H9 (cell line): ENCODE measurements around the gene KCNIP4. TPM values are rescaled to one million over a fixed set of nuclear protein-coding genes. Genes with fewer than 3 reads are reported as not detected.

Source experiments
- DNase-seq: peaks from one replicate; pipeline ENCODE4 v3.0.0-alpha.2; 2017
- H2AFZ ChIP-seq: one replicate; pipeline ENCODE4 v1.6.1; 2013; ENCODE audit warnings: mild to moderate bottlenecking, low read length, control low read depth, moderate library complexity
- H2AK5ac ChIP-seq: 2 replicates; pipeline ENCODE4 v1.6.1; 2013; ENCODE audit warnings: low read length, control low read depth, mixed read lengths; ENCODE audit not compliant: insufficient read length
- H2BK120ac ChIP-seq: one replicate; pipeline ENCODE4 v1.6.1; 2013; ENCODE audit warnings: low read depth, mild to moderate bottlenecking, low read length, control low read depth, inconsistent platforms; ENCODE audit not compliant: poor library complexity, severe bottlenecking
- H2BK12ac ChIP-seq: 2 replicates; pipeline ENCODE4 v1.6.1; 2013; ENCODE audit warnings: low read length, control low read depth, mixed read lengths, low read depth; ENCODE audit not compliant: insufficient read length
- H2BK15ac ChIP-seq: 2 replicates; pipeline ENCODE4 v1.6.1; 2013; ENCODE audit warnings: low read depth, low read length, control low read depth
- H2BK20ac ChIP-seq: one replicate; pipeline ENCODE4 v1.6.1; 2013; ENCODE audit warnings: low read depth, mild to moderate bottlenecking, low read length, control low read depth, inconsistent platforms; ENCODE audit not compliant: poor library complexity, severe bottlenecking
- H2BK5ac ChIP-seq: 2 replicates; pipeline ENCODE4 v1.6.1; 2013; ENCODE audit warnings: low read length, control low read depth, mixed read lengths; ENCODE audit not compliant: insufficient read length
- H3K14ac ChIP-seq: 2 replicates; pipeline ENCODE4 v1.6.1; 2013; ENCODE audit warnings: low read length, control low read depth; ENCODE audit not compliant: insufficient read depth
- H3K18ac ChIP-seq: 2 replicates; pipeline ENCODE4 v1.6.1; 2013; ENCODE audit warnings: low read depth, mild to moderate bottlenecking, mixed read lengths, low read length, control low read depth; ENCODE audit not compliant: insufficient read length
- H3K23ac ChIP-seq: 2 replicates; pipeline ENCODE4 v1.6.1; 2013; ENCODE audit warnings: low read length, control low read depth, mixed read lengths, low read depth; ENCODE audit not compliant: insufficient read length
- H3K23me2 ChIP-seq: 2 replicates; pipeline ENCODE4 v1.6.1; 2013; ENCODE audit warnings: low read depth, mild to moderate bottlenecking, mixed read lengths, low read length, control low read depth; ENCODE audit not compliant: insufficient read length, poor library complexity, severe bottlenecking
- H3K27ac ChIP-seq: 2 replicates; pipeline ENCODE4 v1.5.1; 2013; ENCODE audit warnings: low read length, control low read depth, mixed read lengths, low read depth; ENCODE audit not compliant: insufficient read length
- H3K27me3 ChIP-seq: 2 replicates; pipeline ENCODE4 v1.6.1; 2013; ENCODE audit warnings: low read length, control low read depth, inconsistent platforms; ENCODE audit not compliant: insufficient read depth
- H3K4ac ChIP-seq: 2 replicates; pipeline ENCODE4 v1.6.1; 2013; ENCODE audit warnings: low read depth, mild to moderate bottlenecking, control low read depth, inconsistent platforms, low read length, moderate library complexity
- H3K4me1 ChIP-seq: 2 replicates; pipeline ENCODE4 v1.6.1; 2013; ENCODE audit warnings: low read length, control low read depth, inconsistent platforms; ENCODE audit not compliant: insufficient read depth
- H3K4me2 ChIP-seq: 2 replicates; pipeline ENCODE4 v1.6.1; 2013; ENCODE audit warnings: low read length, control low read depth, mixed read lengths; ENCODE audit not compliant: insufficient read length, insufficient read depth
- H3K56ac ChIP-seq: 2 replicates; pipeline ENCODE4 v1.6.1; 2013; ENCODE audit warnings: low read depth, mild to moderate bottlenecking, mixed read lengths, low read length, control low read depth; ENCODE audit not compliant: insufficient read length
- H3K79me1 ChIP-seq: 2 replicates; pipeline ENCODE4 v1.6.1; 2013; ENCODE audit warnings: low read depth, mild to moderate bottlenecking, moderate library complexity, low read length, control low read depth, inconsistent platforms; ENCODE audit not compliant: insufficient read depth, poor library complexity, severe bottlenecking
- H3K79me2 ChIP-seq: 2 replicates; pipeline ENCODE4 v1.6.1; 2013; ENCODE audit warnings: low read length, control low read depth, inconsistent platforms; ENCODE audit not compliant: insufficient read depth
- H3K9ac ChIP-seq: 2 replicates; pipeline ENCODE4 v1.6.1; 2013; ENCODE audit warnings: low read length, control low read depth, mixed read lengths; ENCODE audit not compliant: insufficient read length; ENCODE audit errors: extremely low read depth
- H3K9me3 ChIP-seq: one replicate; pipeline ENCODE4 v1.6.1; 2013; ENCODE audit warnings: low read depth, low read length, inconsistent platforms; ENCODE audit not compliant: control insufficient read depth
- H3T11ph ChIP-seq: one replicate; pipeline ENCODE4 v1.6.1; 2013; ENCODE audit warnings: mild to moderate bottlenecking, low read length, control low read depth, inconsistent platforms
- H4K20me1 ChIP-seq: one replicate; pipeline ENCODE4 v1.6.1; 2013; ENCODE audit not compliant: control insufficient read depth, insufficient read length, insufficient read depth
- H4K5ac ChIP-seq: 2 replicates; pipeline ENCODE4 v1.6.1; 2013; ENCODE audit warnings: low read depth, mild to moderate bottlenecking, mixed read lengths, low read length, control low read depth; ENCODE audit not compliant: insufficient read length
- H4K8ac ChIP-seq: replicated peaks from 2 replicates; pipeline ENCODE4 v1.6.1; 2013; ENCODE audit warnings: low read length, control low read depth, mixed read lengths, low read depth; ENCODE audit not compliant: insufficient read length
- H4K91ac ChIP-seq: 2 replicates; pipeline ENCODE4 v1.6.1; 2013; ENCODE audit warnings: low read depth, mild to moderate bottlenecking, moderate library complexity, mixed read lengths, low read length, control low read depth; ENCODE audit not compliant: insufficient read length
- H3K27ac Mint-ChIP-seq, 3 experiments: 2 replicates in 2 of 3; 3 replicates in 1 of 3; pipeline ENCODE4 v1.8.0; 2020 to 2021; ENCODE audit warnings: mixed read lengths in 3 of 3, mild to moderate bottlenecking in 1 of 3, moderate library complexity in 1 of 3
- H3K27me3 Mint-ChIP-seq: 2 replicates; pipeline ENCODE4 v1.8.0; 2021; ENCODE audit warnings: low read depth, mild to moderate bottlenecking, moderate library complexity, mixed read lengths
- H3K36me3 Mint-ChIP-seq, 3 experiments: 2 replicates in 2 of 3; 3 replicates in 1 of 3; pipeline ENCODE4 v1.8.0; 2020 to 2021; ENCODE audit warnings: low read depth in 3 of 3, mixed read lengths in 3 of 3; ENCODE audit not compliant: insufficient read depth in 1 of 3
- H3K4me1 Mint-ChIP-seq, 2 experiments: 2 replicates each; pipeline ENCODE4 v1.8.0; 2020; ENCODE audit warnings: mixed read lengths in 2 of 2
- H3K4me3 Mint-ChIP-seq, 2 experiments: 2 replicates in 1 of 2; 3 replicates in 1 of 2; pipeline ENCODE4 v1.8.0; 2020 to 2021; ENCODE audit warnings: mild to moderate bottlenecking in 2 of 2, mixed read lengths in 2 of 2, moderate library complexity in 1 of 2
- H3K9me3 Mint-ChIP-seq, 2 experiments: 2 replicates in 1 of 2; 3 replicates in 1 of 2; pipeline ENCODE4 v1.8.0; 2020; ENCODE audit warnings: mild to moderate bottlenecking in 2 of 2, mixed read lengths in 2 of 2, moderate library complexity in 1 of 2
- WGBS: extraction: QIAGEN DNeasy Blood & Tissue Kit; methylation state at CpG from one replicate; pipeline ENCODE4 v1.1.7; 2013; ENCODE audit warnings: missing lambda C conversion rate, low lambda C conversion rate, mixed read lengths; ENCODE audit not compliant: insufficient read length; ENCODE audit errors: extremely low coverage; 5-methylcytosine and 5-hydroxymethylcytosine counted together
- total RNA-seq: library from RNA; stranded (reverse); gene quantifications from 2 replicates; pipeline ENCODE4 v1.2.1, GENCODE V29; 2021
- TF ChIP-seq, protein P1 (sequence below): fragments of 200-600 bp; sonication (generic); conservative IDR thresholded peaks from 3 replicates; pipeline ENCODE4 v1.8.0; 2021; ENCODE audit warnings: antibody characterized with exemption, mild to moderate bottlenecking

Gene KCNIP4
- total RNA-seq, 1 experiment from 2014 or later = not detected

DNA sequence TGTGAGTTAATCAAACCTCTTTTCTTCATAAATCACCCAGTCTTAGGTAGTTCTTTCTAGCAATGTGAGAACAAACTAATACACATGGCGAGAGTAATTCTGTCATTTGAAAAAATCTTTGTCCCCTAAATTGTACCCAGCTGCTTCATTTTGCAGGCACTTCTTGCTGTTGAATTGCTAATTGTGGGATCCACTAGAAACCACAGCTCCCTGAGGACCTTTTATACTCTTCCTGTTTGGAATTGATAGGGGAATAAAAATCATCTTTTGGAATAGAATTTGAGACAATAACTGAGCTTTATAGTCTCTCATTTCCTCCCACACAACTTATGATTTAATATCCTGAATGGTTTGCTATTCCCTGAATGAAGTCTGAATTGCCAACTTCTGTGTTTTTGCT lies 1078.1 kb downstream of the KCNIP4 start:
- Histone ChIP-seq H4K91ac (no peak overlapping the region), H2AK5ac (no peak overlapping the region), H3K79me2 (no peaks in the 10 kb centered on the region), H3K4ac (no peak overlapping the region), H2BK120ac (no peak overlapping the region), H3K79me1 (no peaks in the 10 kb centered on the region), H3K4me1 (no peaks in the 10 kb centered on the region), H3K14ac (no peak overlapping the region), H2BK20ac (no peak overlapping the region), H3K27ac (no peak overlapping the region), H2BK5ac (no peak overlapping the region), H2BK15ac (no peak overlapping the region), H4K20me1 (no peaks in the 10 kb centered on the region), H3K4me2 (no peak overlapping the region), H4K8ac (no peak overlapping the region), H3K18ac (no peak overlapping the region), H3K27me3 (no peaks in the 10 kb centered on the region), H2AFZ (no peak overlapping the region), H3K9ac (no peak overlapping the region), H4K5ac (no peak overlapping the region), H2BK12ac (no peak overlapping the region), H3K23me2 (no peaks in the 10 kb centered on the region), H3K56ac (no peak overlapping the region), H3K9me3 (no peaks in the 10 kb centered on the region), H3T11ph (no peak overlapping the region), H3K23ac (no peak overlapping the region)
- Mint-ChIP-seq H3K27ac (no peak overlapping the region; a peak in 1 of 7 replicates), H3K4me3 (no peak overlapping the region), H3K27me3 (no peaks in the 10 kb centered on the region; the same call in 1 of the 2 replicates), H3K4me1 (peaks cover 3% of the 10 kb centered on the region in 2 experiments; a peak in 1 of 4 replicates), H3K9me3 (no peaks in the 10 kb centered on the region), H3K36me3 (no peaks in the 10 kb centered on the region)
- no peak for DNase-seq
- TF ChIP-seq, protein P1, sequence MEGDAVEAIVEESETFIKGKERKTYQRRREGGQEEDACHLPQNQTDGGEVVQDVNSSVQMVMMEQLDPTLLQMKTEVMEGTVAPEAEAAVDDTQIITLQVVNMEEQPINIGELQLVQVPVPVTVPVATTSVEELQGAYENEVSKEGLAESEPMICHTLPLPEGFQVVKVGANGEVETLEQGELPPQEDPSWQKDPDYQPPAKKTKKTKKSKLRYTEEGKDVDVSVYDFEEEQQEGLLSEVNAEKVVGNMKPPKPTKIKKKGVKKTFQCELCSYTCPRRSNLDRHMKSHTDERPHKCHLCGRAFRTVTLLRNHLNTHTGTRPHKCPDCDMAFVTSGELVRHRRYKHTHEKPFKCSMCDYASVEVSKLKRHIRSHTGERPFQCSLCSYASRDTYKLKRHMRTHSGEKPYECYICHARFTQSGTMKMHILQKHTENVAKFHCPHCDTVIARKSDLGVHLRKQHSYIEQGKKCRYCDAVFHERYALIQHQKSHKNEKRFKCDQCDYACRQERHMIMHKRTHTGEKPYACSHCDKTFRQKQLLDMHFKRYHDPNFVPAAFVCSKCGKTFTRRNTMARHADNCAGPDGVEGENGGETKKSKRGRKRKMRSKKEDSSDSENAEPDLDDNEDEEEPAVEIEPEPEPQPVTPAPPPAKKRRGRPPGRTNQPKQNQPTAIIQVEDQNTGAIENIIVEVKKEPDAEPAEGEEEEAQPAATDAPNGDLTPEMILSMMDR = no peak
- WGBS = no CpG with 5 or more reads among the region's 1 CpG
